DOHH2 (cell line): Measurements from ENCODE around the gene ASIC1.

Experiments used
- H3F3A ChIP-seq: fragments of 200-600 bp; sonication (generic), shearing (Covaris generic); 2 replicates; pipeline ENCODE4 v1.6.0; 2016; ENCODE audit warnings: antibody characterized with exemption, mild to moderate bottlenecking; ENCODE audit not compliant: control insufficient read depth, insufficient read depth
- H3K27ac ChIP-seq: fragments of 200-600 bp; sonication (generic); 2 replicates; pipeline ENCODE4 v1.5.1; 2014; ENCODE audit warnings: low read depth, mild to moderate bottlenecking, low read length, moderate library complexity
- H3K27me3 ChIP-seq: fragments of 200-600 bp; sonication (generic); 2 replicates; pipeline ENCODE4 v1.6.1; 2014; ENCODE audit warnings: mild to moderate bottlenecking, low read length, mixed read lengths; ENCODE audit not compliant: control insufficient read depth
- H3K36me3 ChIP-seq: fragments of 200-600 bp; sonication (generic); 2 replicates; pipeline ENCODE4 v1.6.1; 2014; ENCODE audit warnings: mild to moderate bottlenecking, low read length, moderate library complexity, mixed read lengths; ENCODE audit not compliant: control insufficient read depth
- H3K4me1 ChIP-seq: fragments of 200-600 bp; sonication (generic); 2 replicates; pipeline ENCODE4 v1.6.1; 2014; ENCODE audit warnings: mild to moderate bottlenecking, low read length, mixed read lengths; ENCODE audit not compliant: control insufficient read depth
- H3K4me2 ChIP-seq: fragments of 200-600 bp; sonication (generic); 2 replicates; pipeline ENCODE4 v1.6.0; 2014; ENCODE audit warnings: mild to moderate bottlenecking, low read length, moderate library complexity
- H3K4me3 ChIP-seq: fragments of 200-600 bp; sonication (generic); 2 replicates; pipeline ENCODE4 v1.5.1; 2014; ENCODE audit warnings: mild to moderate bottlenecking, low read length, mixed read lengths
- H3K79me2 ChIP-seq: fragments of 200-600 bp; sonication (generic); 2 replicates; pipeline ENCODE4 v1.6.1; 2014; ENCODE audit warnings: mild to moderate bottlenecking, low read length, mixed read lengths; ENCODE audit not compliant: control insufficient read depth
- H3K9me2 ChIP-seq: fragments of 200-600 bp; sonication (generic); replicated peaks from 2 replicates; pipeline ENCODE4 v1.6.1; 2014; ENCODE audit warnings: mild to moderate bottlenecking, low read length, mixed read lengths; ENCODE audit not compliant: control insufficient read depth
- H3K9me3 ChIP-seq: fragments of 200-600 bp; sonication (generic); 2 replicates; pipeline ENCODE4 v1.6.1; 2014; ENCODE audit warnings: antibody characterized with exemption, low read length, mixed read lengths; ENCODE audit not compliant: control insufficient read depth, insufficient read depth
- H4K20me1 ChIP-seq: fragments of 200-600 bp; sonication (generic); 2 replicates; pipeline ENCODE4 v1.6.0; 2014; ENCODE audit warnings: low read depth, mild to moderate bottlenecking, antibody characterized with exemption, low read length, moderate library complexity; ENCODE audit not compliant: control insufficient read depth, insufficient read depth
- EZH2phosphoT487 ChIP-seq: fragments of 200-600 bp; sonication (generic); IDR thresholded peaks from 2 replicates; pipeline ENCODE4 v1.6.1; 2017; ENCODE audit warnings: borderline replicate concordance, mild to moderate bottlenecking, antibody characterized with exemption, low read length, moderate library complexity, mixed read lengths
- TF ChIP-seq, protein P1 (sequence below): fragments of 200-600 bp; sonication (generic); IDR thresholded peaks from one replicate; pipeline ENCODE4 v1.5.1; 2014; ENCODE audit warnings: antibody characterized with exemption, mild to moderate bottlenecking, low read depth, low read length; ENCODE audit not compliant: poor library complexity, severe bottlenecking

The ASIC1 gene

DNA sequence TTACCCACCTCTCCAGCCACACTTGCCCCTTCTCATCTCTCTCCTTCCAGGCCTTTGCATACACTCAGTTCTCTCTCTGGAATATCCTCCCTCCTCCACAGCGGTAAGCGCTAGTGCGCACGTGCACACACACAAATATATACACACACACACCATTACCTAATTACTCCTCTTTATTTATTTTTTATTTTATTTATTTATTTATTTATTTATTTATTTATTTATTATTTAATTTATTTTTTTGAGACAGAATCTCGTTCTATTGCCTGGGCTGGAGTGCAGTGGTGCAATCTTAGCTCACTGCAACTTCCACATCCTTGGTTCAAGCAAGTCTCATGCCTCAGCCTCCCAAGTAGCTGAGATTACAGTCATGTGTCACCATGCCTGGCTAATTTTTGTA lies 11.7 kb downstream of the ASIC1 start:
- no peak overlapping the region for H3K4me2 ChIP-seq
- H3K4me3 ChIP-seq = no peak overlapping the region
- peaks cover 23% of the 10 kb centered on the region for H3K27me3 ChIP-seq
- no peaks in the 10 kb centered on the region for H3K9me3 ChIP-seq
- no peaks in the 10 kb centered on the region for H3K36me3 ChIP-seq
- peaks cover 19% of the 10 kb centered on the region for H3K4me1 ChIP-seq
- no peaks in the 10 kb centered on the region for H4K20me1 ChIP-seq
- no peak for TF ChIP-seq EZH2phosphoT487
- TF ChIP-seq, protein P1, sequence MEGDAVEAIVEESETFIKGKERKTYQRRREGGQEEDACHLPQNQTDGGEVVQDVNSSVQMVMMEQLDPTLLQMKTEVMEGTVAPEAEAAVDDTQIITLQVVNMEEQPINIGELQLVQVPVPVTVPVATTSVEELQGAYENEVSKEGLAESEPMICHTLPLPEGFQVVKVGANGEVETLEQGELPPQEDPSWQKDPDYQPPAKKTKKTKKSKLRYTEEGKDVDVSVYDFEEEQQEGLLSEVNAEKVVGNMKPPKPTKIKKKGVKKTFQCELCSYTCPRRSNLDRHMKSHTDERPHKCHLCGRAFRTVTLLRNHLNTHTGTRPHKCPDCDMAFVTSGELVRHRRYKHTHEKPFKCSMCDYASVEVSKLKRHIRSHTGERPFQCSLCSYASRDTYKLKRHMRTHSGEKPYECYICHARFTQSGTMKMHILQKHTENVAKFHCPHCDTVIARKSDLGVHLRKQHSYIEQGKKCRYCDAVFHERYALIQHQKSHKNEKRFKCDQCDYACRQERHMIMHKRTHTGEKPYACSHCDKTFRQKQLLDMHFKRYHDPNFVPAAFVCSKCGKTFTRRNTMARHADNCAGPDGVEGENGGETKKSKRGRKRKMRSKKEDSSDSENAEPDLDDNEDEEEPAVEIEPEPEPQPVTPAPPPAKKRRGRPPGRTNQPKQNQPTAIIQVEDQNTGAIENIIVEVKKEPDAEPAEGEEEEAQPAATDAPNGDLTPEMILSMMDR = no peak
- no peaks in the 10 kb centered on the region for H3K79me2 ChIP-seq
- no peak overlapping the region for H3K27ac ChIP-seq
- H3K9me2 ChIP-seq = no peaks in the 10 kb centered on the region
- no peaks in the 10 kb centered on the region; the same call in 1 of the 2 replicates for H3F3A ChIP-seq

DNA sequence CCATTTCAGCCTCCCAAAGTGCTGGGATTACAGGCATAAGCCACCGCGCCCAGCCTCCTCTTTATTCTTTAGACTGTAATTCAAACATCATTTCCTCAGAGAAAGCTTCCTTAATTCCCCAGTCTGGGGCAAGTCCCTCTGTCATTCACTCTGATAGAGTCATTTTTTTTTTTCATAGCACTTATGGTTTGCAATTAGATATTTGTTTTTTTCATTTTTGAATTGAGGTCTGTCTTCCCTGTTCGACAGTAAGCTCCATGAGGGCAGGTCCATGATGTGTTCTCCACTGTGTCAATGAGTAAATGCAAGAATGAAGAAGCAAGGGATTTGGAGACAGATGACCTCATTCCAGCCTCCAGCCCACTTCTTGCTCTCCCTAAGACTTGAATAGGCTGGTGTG lies 12.1 kb downstream of the ASIC1 start:
- H3K27me3 ChIP-seq = peaks cover 19% of the 10 kb centered on the region
- no peaks in the 10 kb centered on the region for H3K79me2 ChIP-seq
- H3K9me2 ChIP-seq = no peaks in the 10 kb centered on the region
- no peak overlapping the region for H3K4me3 ChIP-seq
- no peaks in the 10 kb centered on the region for H3K36me3 ChIP-seq
- no peaks in the 10 kb centered on the region for H4K20me1 ChIP-seq
- no peak for TF ChIP-seq EZH2phosphoT487
- TF ChIP-seq, protein P1 = no peak
- no peaks in the 10 kb centered on the region; the same call in 1 of the 2 replicates for H3F3A ChIP-seq
- H3K9me3 ChIP-seq = no peaks in the 10 kb centered on the region
- H3K4me2 ChIP-seq = no peak overlapping the region
- H3K4me1 ChIP-seq = peaks cover 19% of the 10 kb centered on the region
- no peak overlapping the region for H3K27ac ChIP-seq

DNA sequence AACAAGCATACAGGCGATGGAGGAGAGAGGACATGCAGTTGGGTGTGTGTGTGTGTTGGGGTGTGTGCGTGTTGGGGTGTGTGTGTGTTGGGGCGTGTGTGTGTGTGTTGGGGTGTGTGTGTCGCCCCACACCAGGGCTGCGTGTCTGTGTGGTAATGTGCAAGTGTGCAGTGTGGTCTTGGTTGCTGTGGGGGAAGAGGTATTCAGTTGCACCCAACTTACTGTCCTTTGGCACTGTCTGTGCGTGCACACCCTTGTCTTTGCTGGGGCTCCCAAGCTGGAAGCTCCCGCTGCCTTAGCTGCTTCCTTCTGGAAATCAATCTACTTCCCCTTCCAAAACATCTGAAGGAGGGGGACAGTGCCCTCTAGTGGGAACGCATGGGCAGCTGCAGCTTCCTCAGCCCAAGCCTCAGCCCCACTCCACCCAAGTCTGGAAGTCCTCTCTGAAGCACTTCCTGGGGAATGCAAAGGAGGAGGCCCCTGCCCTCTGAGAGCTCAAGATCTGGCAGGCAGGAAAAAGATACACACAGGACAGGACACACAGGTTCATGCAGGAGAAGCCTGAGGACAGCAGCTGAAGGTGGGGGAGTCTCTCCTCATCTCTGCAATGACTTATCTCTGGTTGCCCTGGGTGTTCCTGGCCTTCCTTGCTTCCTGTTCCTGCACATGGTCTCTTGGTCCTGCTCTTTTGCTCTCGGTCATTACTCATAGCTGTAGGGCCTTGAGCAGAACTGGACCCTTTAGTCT lies 13.1 kb downstream of the ASIC1 start:
- TF ChIP-seq, protein P1 = peak; percentile 98
- no peak for TF ChIP-seq EZH2phosphoT487
- Histone ChIP-seq H3K36me3 (no peaks in the 10 kb centered on the region), H4K20me1 (no peaks in the 10 kb centered on the region), H3K27ac (no peak overlapping the region), H3K9me2 (no peaks in the 10 kb centered on the region), H3K4me1 (peaks cover 19% of the 10 kb centered on the region), H3K27me3 (peaks cover 17% of the 10 kb centered on the region), H3K9me3 (no peaks in the 10 kb centered on the region), H3F3A (no peaks in the 10 kb centered on the region; the same call in 1 of the 2 replicates), H3K4me2 (peak overlapping the region; percentile 68), H3K4me3 (peak overlapping the region; percentile 62), H3K79me2 (no peaks in the 10 kb centered on the region)
